HEK293T (cell line): Measurements from ENCODE around the gene ELP4.
A peak's percentile ranks its signal among the peaks of the same experiment; 100 is the strongest.

Experiments used
- CTCF ChIA-PET: fragments of 350-600 bp; formaldehyde crosslinking; extraction: SDS; loops from one replicate; lab custom pipeline; 2021; ENCODE audit warnings: antibody characterized with exemption, inconsistent platforms; lab: Yijun Ruan, JAX
- POLR2A ChIA-PET: fragments of 350-600 bp; formaldehyde crosslinking; extraction: SDS; loops from one replicate; lab custom pipeline; 2020; ENCODE audit warnings: antibody characterized with exemption, inconsistent platforms; lab: Yijun Ruan, JAX
- DNase-seq: peaks from one replicate; pipeline ENCODE4 v3.0.0; 2012; ENCODE audit warnings: mixed read lengths; ENCODE audit errors: extremely low spot score
- ARNT ChIP-seq: fragments of 450-650 bp; IDR thresholded peaks from 2 replicates; pipeline ENCODE4 v1.6.1; 2017; ENCODE audit warnings: mild to moderate bottlenecking
- BHLHE40 ChIP-seq: fragments of 450-650 bp; IDR thresholded peaks from 2 replicates; pipeline ENCODE4 v1.6.1; 2016; ENCODE audit warnings: mild to moderate bottlenecking, moderate library complexity, borderline replicate concordance
- CTBP1 ChIP-seq: fragments of 450-650 bp; IDR thresholded peaks from 2 replicates; pipeline ENCODE4 v1.6.1; 2016; ENCODE audit warnings: borderline replicate concordance
- ELF4 ChIP-seq: fragments of 450-650 bp; IDR thresholded peaks from 2 replicates; pipeline ENCODE4 v1.6.1; 2017; ENCODE audit warnings: antibody characterized with exemption
- FOXA1 ChIP-seq: fragments of 450-650 bp; IDR thresholded peaks from 2 replicates; pipeline ENCODE4 v1.6.1; 2016; ENCODE audit warnings: mild to moderate bottlenecking
- FOXK2 ChIP-seq: fragments of 450-650 bp; IDR thresholded peaks from 2 replicates; pipeline ENCODE4 v1.6.1; 2016; ENCODE audit warnings: mild to moderate bottlenecking
- FOXM1 ChIP-seq: fragments of 450-650 bp; IDR thresholded peaks from 2 replicates; pipeline ENCODE4 v1.6.1; 2017; ENCODE audit warnings: mild to moderate bottlenecking, borderline replicate concordance
- HDGF ChIP-seq: fragments of 450-650 bp; IDR thresholded peaks from 2 replicates; pipeline ENCODE4 v1.6.1; 2017; ENCODE audit warnings: antibody characterized with exemption, borderline replicate concordance
- L3MBTL2 ChIP-seq: fragments of 450-650 bp; conservative IDR thresholded peaks from 2 replicates; pipeline ENCODE4 v1.6.1; 2016; ENCODE audit warnings: mild to moderate bottlenecking
- LEF1 ChIP-seq: fragments of 450-650 bp; IDR thresholded peaks from 2 replicates; pipeline ENCODE4 v1.6.1; 2017; ENCODE audit warnings: mild to moderate bottlenecking, borderline replicate concordance
- NFRKB ChIP-seq: fragments of 450-650 bp; IDR thresholded peaks from 2 replicates; pipeline ENCODE4 v1.6.1; 2016; ENCODE audit warnings: mild to moderate bottlenecking, moderate library complexity
- PKNOX1 ChIP-seq: fragments of 450-650 bp; IDR thresholded peaks from 2 replicates; pipeline ENCODE4 v1.6.1; 2016
- SP1 ChIP-seq: fragments of 450-650 bp; IDR thresholded peaks from 2 replicates; pipeline ENCODE4 v1.6.1; 2017
- SUZ12 ChIP-seq: fragments of 450-650 bp; IDR thresholded peaks from 2 replicates; pipeline ENCODE4 v1.6.1; 2016; ENCODE audit warnings: mild to moderate bottlenecking
- TARDBP ChIP-seq: fragments of 450-650 bp; IDR thresholded peaks from 2 replicates; pipeline ENCODE4 v1.6.1; 2016
- ZNF384 ChIP-seq: fragments of 450-650 bp; IDR thresholded peaks from 2 replicates; pipeline ENCODE4 v1.6.1; 2016

Gene ELP4

GRCh38 chr11:31825838-31826484 lies 316.4 kb downstream of the ELP4 start:
- CTCF ChIA-PET: no interaction called here
- TF ChIP-seq SUZ12 (no peak), FOXM1 (no peak), TARDBP (no peak), L3MBTL2 (no peak), BHLHE40 (no peak), NFRKB (no peak)
- no peak for DNase-seq
- POLR2A ChIA-PET: no interaction called here

- no peak for TF ChIP-seq ARNT
- no peak for TF ChIP-seq CTBP1
- TF ChIP-seq SUZ12: no peak
- no peak for TF ChIP-seq HDGF
- TF ChIP-seq TARDBP: no peak
- no peak for TF ChIP-seq FOXA1
- no peak for TF ChIP-seq LEF1
- no peak for TF ChIP-seq FOXM1
- no peak for TF ChIP-seq NFRKB
- no peak for TF ChIP-seq ELF4
- no peak for TF ChIP-seq BHLHE40
- no peak for TF ChIP-seq FOXK2
- no peak for TF ChIP-seq L3MBTL2
- TF ChIP-seq ZNF384: no peak
- no peak for TF ChIP-seq SP1
- TF ChIP-seq PKNOX1: no peak
- CTCF ChIA-PET: no interaction called here
- POLR2A ChIA-PET: no interaction called here
Measured at GRCh38 chr11:31826536-31827438, 317.2 kb downstream of the ELP4 start.

GRCh38 chr11:31827455-31828206 lies 318.1 kb downstream of the ELP4 start:
- POLR2A ChIA-PET: no interaction called here
- CTCF ChIA-PET: no interaction called here
- TF ChIP-seq TARDBP (no peak), NFRKB (no peak), HDGF (no peak), BHLHE40 (no peak), FOXM1 (no peak), ARNT (no peak), LEF1 (no peak)
- no peak for DNase-seq

More at GRCh38 chr11:31826536-31827438, 317.2 kb downstream of the ELP4 start:
- DNase-seq: no peak

- CTCF ChIA-PET: no interaction called here
- POLR2A ChIA-PET: no interaction called here
- TF ChIP-seq HDGF: no peak
- no peak for TF ChIP-seq FOXK2
- TF ChIP-seq TARDBP: no peak
- TF ChIP-seq NFRKB: no peak
- no peak for TF ChIP-seq PKNOX1
- no peak for DNase-seq
Measured at GRCh38 chr11:31828217-31828616, 318.6 kb downstream of the ELP4 start.

- ChIA-PET POLR2A (no interaction called here), CTCF (no interaction called here)
- DNase-seq: no peak
- TF ChIP-seq ZNF384: no peak
- no peak for TF ChIP-seq TARDBP
- no peak for TF ChIP-seq NFRKB
- no peak for TF ChIP-seq L3MBTL2
- no peak for TF ChIP-seq FOXA1
- TF ChIP-seq ARNT: no peak
Measured at GRCh38 chr11:31830406-31830805, 320.8 kb downstream of the ELP4 start.

GRCh38 chr11:31834237-31834636 lies 324.7 kb downstream of the ELP4 start:
- DNase-seq: no peak
- TF ChIP-seq PKNOX1: peak; percentile 83
- no peak for TF ChIP-seq FOXA1
- POLR2A ChIA-PET: no interaction called here
- CTCF ChIA-PET: interaction anchor here (0.7 kb wide), 1 partner anchor 124 kb away, joined by 5 read pairs; no protein-coding TSS in a partner anchor
